IPS-20b (cell line): Measurements from ENCODE around the gene SLC26A11.
A peak's percentile ranks its signal among the peaks of the same experiment; 100 is the strongest.

Experiments
- H3K27ac ChIP-seq: one replicate; pipeline ENCODE4 v1.5.1; 2013; ENCODE audit warnings: low read length
- H3K27me3 ChIP-seq: 2 replicates; pipeline ENCODE4 v1.6.1; 2013; ENCODE audit warnings: mild to moderate bottlenecking, low read length, inconsistent platforms; ENCODE audit not compliant: insufficient read depth
- H3K36me3 ChIP-seq: 2 replicates; pipeline ENCODE4 v1.6.1; 2013; ENCODE audit warnings: low read depth, mild to moderate bottlenecking, inconsistent platforms, low read length, moderate library complexity; ENCODE audit not compliant: insufficient read depth
- H3K4me1 ChIP-seq: 2 replicates; pipeline ENCODE4 v1.6.1; 2013; ENCODE audit warnings: mild to moderate bottlenecking, control low read depth, inconsistent platforms, low read length, moderate library complexity; ENCODE audit not compliant: insufficient read depth
- H3K4me3 ChIP-seq: 2 replicates; pipeline ENCODE4 v1.5.1; 2013; ENCODE audit warnings: mild to moderate bottlenecking, low read length, inconsistent platforms
- H3K9ac ChIP-seq: 2 replicates; pipeline ENCODE4 v1.6.1; 2013; ENCODE audit warnings: low read depth, mild to moderate bottlenecking, inconsistent platforms, low read length, moderate library complexity
- H3K9me3 ChIP-seq: 2 replicates; pipeline ENCODE4 v1.6.1; 2013; ENCODE audit warnings: mild to moderate bottlenecking, low read depth, low read length, inconsistent platforms; ENCODE audit not compliant: insufficient read depth

The SLC26A11 gene

GRCh38 chr17:80212962-80213642, 7.1 kb upstream of the SLC26A11 start:
- Histone ChIP-seq H3K4me3 (no peak overlapping the region), H3K36me3 (peaks cover 36% of the 10 kb centered on the region), H3K9ac (no peak overlapping the region), H3K4me1 (no peaks in the 10 kb centered on the region), H3K9me3 (no peaks in the 10 kb centered on the region), H3K27ac (no peak overlapping the region), H3K27me3 (no peaks in the 10 kb centered on the region)

GRCh38 chr17:80213643-80213975, 6.6 kb upstream of the SLC26A11 start:
- Histone ChIP-seq H3K36me3 (peaks cover 36% of the 10 kb centered on the region), H3K27ac (no peak overlapping the region), H3K9ac (no peak overlapping the region), H3K4me3 (no peak overlapping the region), H3K9me3 (no peaks in the 10 kb centered on the region), H3K27me3 (no peaks in the 10 kb centered on the region), H3K4me1 (no peaks in the 10 kb centered on the region)

- H3K27me3 ChIP-seq, result no peaks in the 10 kb centered on the region
- H3K9ac ChIP-seq, result no peak overlapping the region
- no peaks in the 10 kb centered on the region for H3K4me1 ChIP-seq
- no peak overlapping the region for H3K4me3 ChIP-seq
- H3K36me3 ChIP-seq, result peaks cover 36% of the 10 kb centered on the region
- no peaks in the 10 kb centered on the region for H3K9me3 ChIP-seq
- no peak overlapping the region for H3K27ac ChIP-seq
Observed at GRCh38 chr17:80214012-80214877, 6.0 kb upstream of the SLC26A11 start.

- no peaks in the 10 kb centered on the region for H3K27me3 ChIP-seq
- H3K27ac ChIP-seq, result no peak overlapping the region
- H3K9ac ChIP-seq, result no peak overlapping the region
- H3K36me3 ChIP-seq, result peaks cover 31% of the 10 kb centered on the region
- no peak overlapping the region for H3K4me3 ChIP-seq
- no peaks in the 10 kb centered on the region for H3K9me3 ChIP-seq
- H3K4me1 ChIP-seq, result no peaks in the 10 kb centered on the region
Observed at GRCh38 chr17:80214878-80215210, 5.4 kb upstream of the SLC26A11 start.

DNA sequence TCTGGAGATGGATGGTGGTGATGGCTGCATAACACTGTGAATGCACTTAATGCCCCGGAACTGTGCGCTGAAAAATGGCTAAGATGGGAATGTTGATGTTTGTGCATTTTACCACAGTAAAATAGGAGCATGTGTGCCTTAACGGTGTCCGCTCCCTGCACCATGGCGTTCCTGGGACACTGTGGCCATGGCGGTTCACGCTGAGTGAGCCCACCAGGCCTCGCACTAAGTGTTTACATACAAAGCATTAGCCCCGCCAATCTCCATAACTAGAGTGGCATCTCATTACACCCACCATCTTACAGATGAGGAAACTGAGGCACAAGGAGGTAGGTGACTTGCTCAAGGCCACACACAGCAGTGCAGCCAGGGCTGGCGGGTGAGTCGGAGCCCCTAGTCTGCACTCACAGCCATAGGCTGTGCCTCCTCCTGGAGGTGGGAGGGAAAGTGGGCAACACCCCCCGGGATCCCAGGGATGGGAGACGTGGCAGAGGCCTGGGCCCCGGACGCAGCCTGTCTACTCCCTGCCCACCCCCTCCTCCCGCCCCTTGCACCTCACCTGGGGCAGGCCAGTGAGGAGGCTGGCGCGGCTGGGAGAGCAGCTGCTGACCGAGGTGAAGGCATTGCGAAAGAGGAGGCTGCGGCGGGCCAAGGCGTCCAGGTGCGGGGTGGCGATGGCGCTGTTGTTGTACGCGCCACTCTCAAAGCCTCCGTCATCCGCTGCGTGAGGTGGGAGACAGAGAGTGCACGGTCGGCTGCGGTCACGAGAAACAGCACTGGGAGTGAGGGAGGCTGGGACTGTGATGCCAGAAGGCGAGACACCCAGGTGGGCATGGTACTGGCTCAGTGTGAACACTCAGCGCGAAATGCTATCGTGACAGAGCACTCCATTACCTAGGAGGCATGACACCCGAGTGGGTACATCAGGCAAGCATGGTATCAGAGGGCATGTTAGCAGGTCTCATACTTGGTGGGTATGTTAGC, 3.5 kb upstream of the SLC26A11 start:
- H3K4me1 ChIP-seq, result no peaks in the 10 kb centered on the region
- no peak overlapping the region for H3K9ac ChIP-seq
- no peaks in the 10 kb centered on the region; the same call in 1 of the 2 replicates for H3K27me3 ChIP-seq
- no peaks in the 10 kb centered on the region for H3K9me3 ChIP-seq
- H3K4me3 ChIP-seq, result no peak overlapping the region
- H3K36me3 ChIP-seq, result peaks cover 14% of the 10 kb centered on the region
- H3K27ac ChIP-seq, result no peak overlapping the region

DNA sequence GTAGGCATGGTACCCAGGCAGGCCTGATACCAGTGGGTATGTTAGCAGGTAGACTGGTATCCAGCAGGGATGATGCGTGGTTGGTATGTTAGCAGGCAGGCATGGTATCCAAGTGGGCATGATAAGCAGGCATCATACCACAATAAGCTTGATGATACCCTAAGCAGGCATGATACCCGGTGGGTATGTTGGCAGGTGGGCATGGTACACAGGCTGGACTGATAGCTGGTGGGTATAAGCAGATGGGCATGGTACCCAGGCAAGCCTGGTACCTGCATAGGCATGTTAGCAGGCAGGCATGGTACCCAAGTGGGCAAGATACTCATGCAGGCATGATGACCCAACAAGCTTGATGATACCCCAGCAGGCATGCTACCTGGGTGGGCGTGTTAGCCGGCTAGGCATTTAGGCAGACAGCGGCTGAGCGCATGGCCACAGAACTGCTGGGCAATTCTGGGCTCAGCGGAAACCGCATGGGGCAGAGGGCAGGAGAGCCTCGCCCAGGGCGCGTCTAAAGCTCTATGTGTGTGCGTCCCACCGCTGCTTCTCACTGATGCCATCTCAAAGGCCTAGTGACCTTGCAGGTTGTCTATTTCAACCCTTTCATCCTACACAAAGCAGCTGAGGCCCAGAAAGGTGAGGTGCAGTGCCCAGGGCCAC, 2.4 kb upstream of the SLC26A11 start:
- Histone ChIP-seq H3K9ac (no peak overlapping the region), H3K9me3 (no peaks in the 10 kb centered on the region), H3K27ac (no peak overlapping the region), H3K36me3 (peaks cover 11% of the 10 kb centered on the region), H3K4me3 (no peak overlapping the region), H3K27me3 (no peaks in the 10 kb centered on the region; the same call in 1 of the 2 replicates), H3K4me1 (no peaks in the 10 kb centered on the region)

- Histone ChIP-seq H3K9ac (no peak overlapping the region), H3K36me3 (peaks cover 8% of the 10 kb centered on the region), H3K4me3 (no peak overlapping the region), H3K4me1 (no peaks in the 10 kb centered on the region), H3K27ac (no peak overlapping the region), H3K9me3 (no peaks in the 10 kb centered on the region), H3K27me3 (no peaks in the 10 kb centered on the region; the same call in 1 of the 2 replicates)
Observed at GRCh38 chr17:80218391-80218790, 1.8 kb upstream of the SLC26A11 start.

GRCh38 chr17:80219013-80219762, 1.0 kb upstream of the SLC26A11 start:
- Histone ChIP-seq H3K9me3 (no peaks in the 10 kb centered on the region), H3K27me3 (no peaks in the 10 kb centered on the region; the same call in 1 of the 2 replicates), H3K4me3 (peak overlapping the region; percentile 93), H3K9ac (peak overlapping the region; percentile 90), H3K36me3 (peaks cover 7% of the 10 kb centered on the region; the same call in 1 of the 2 replicates), H3K4me1 (no peaks in the 10 kb centered on the region), H3K27ac (no peak overlapping the region)

DNA sequence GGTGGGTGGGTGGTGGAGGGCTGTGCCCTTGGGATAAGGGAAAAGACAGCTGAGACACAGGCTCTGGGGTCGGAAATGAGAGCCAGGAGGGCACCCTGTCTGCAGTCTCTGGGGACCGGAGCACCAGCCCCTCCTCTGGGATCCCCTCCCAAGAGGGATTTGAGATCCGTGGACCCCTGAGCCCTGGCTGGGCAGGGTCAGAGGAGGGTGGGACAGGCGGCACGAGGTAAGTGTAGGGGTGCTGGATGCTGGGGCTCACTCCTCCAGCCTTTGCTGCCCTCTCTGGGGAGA, 519 bp upstream of the SLC26A11 start:
- Histone ChIP-seq H3K27ac (no peak overlapping the region), H3K9me3 (no peaks in the 10 kb centered on the region)

GRCh38 chr17:80220736-80221215, 549 bp downstream of the SLC26A11 start:
- peaks cover 7% of the 10 kb centered on the region for H3K4me1 ChIP-seq
- H3K27me3 ChIP-seq, result no peaks in the 10 kb centered on the region; the same call in 1 of the 2 replicates
- peak overlapping the region; percentile 59; the same call in 1 of the 2 replicates for H3K9ac ChIP-seq
- H3K36me3 ChIP-seq, result peaks cover 7% of the 10 kb centered on the region; the same call in 1 of the 2 replicates
- no peak overlapping the region for H3K27ac ChIP-seq
- no peaks in the 10 kb centered on the region for H3K9me3 ChIP-seq
- H3K4me3 ChIP-seq, result peak overlapping the region; percentile 93

More for the DNA sequence above, 519 bp upstream of the SLC26A11 start:
- no peaks in the 10 kb centered on the region; the same call in 1 of the 2 replicates for H3K27me3 ChIP-seq
- H3K9ac ChIP-seq, result peak overlapping the region; percentile 90
- no peaks in the 10 kb centered on the region for H3K4me1 ChIP-seq
- H3K36me3 ChIP-seq, result peaks cover 7% of the 10 kb centered on the region; the same call in 1 of the 2 replicates
- H3K4me3 ChIP-seq, result peak overlapping the region; percentile 93
